ENCODE data around the gene GABRR2.

The GABRR2 gene

DNA sequence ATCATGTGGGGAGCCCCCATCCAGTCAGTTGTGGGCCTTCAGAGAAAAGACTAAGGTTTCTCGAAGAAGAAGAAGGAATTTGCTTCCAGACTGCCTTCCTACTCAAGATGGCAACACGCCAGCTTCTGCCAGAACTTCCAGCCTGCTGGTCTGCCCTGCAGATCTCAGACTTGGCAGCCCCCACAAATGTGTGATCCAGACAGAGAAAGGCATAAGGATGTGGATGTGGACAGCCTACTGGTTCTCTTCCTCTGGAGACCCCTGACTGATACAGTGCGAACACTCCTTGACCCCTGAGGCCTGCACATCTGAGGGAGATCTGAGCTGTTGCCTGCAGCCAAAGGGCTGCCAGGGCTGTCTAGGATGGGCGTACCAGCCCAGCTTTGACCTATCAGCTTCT is 106.5 kb downstream of the GABRR2 start:
- no peak for ATAC-seq
- TF ChIP-seq PPARA (CRISPR knock-in tag; IDR thresholded peaks at IDR 0.05; ENCODE audit: borderline replicate concordance), result no peak
- no peak for TF ChIP-seq ZNF8 (CRISPR knock-in tag; IDR thresholded peaks at IDR 0.05)
- TF ChIP-seq GLIS3 (CRISPR knock-in tag; IDR thresholded peaks at IDR 0.05), result no peak
